HG03196 (cell line): Measurements from ENCODE around the gene ODR4.
"Not testable (repeated sequence)": the region's sequence is repeated elsewhere in the genome, so short reads cannot be mapped to it uniquely, and the experiment has no call there.

Source experiments
- ATAC-seq: cut with Tn5 transposase; IDR thresholded peaks from one replicate; pipeline ENCODE4 v1.9.1; 2021; ENCODE audit not compliant: unreplicated experiment

ODR4 gene

DNA sequence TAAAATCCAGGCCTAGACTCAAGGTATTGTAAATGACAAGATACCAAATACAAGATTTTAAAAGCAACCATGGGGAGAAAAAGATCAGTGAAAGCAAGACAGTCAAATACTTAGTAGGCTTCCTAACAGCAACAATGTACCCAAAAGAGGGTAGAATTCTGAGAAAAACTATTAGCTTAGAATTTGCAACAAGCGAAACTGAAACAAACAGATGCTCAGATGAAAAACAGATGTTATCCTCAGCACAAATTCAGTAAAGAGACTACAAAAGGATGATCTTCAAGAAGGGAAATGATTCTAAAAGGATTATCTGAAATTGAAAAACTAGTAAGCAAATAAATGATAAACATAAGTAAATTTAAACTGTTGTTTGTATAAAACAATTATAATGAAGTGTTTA, 45.3 kb downstream of the ODR4 start:
- ATAC-seq = peak; percentile 85

DNA sequence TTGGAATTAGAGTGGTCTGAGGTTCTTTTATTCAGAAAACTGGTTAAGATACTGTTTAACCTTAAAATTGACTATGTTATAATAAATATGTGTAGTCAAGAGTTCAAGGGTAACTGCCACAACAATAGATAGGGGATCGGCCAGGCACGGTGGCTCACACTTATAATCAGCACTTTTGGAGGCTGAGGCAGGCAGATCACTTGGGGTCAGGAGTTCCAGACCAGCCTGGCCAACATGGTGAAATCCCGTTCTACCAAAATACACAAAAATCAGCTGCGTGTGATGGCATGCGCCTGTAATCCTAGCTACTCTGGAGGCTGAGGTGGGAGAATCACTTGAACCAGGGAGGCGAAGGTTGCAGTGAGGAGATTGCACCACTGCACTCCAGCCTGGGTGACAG, 45.8 kb downstream of the ODR4 start:
- no peak for ATAC-seq

DNA sequence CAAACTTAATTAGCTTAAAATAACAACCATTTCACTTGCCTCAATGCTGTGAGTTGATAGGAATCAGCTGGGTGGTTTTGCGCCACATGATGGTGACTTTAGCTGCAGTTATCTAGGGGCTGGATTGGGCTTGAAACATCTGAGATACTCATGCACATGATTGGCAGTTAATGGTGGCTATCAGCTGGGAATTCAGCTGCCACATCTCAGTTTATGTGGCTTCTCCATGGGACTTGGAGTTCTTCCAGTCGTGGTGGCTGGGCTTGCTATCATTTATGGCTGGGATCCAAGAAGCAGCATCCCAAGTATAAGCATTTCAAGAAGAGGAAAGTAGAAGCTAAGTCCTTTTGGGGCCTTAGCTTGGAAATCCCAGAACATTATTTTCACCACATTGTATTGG, 48.9 kb downstream of the ODR4 start:
- ATAC-seq = no peak

DNA sequence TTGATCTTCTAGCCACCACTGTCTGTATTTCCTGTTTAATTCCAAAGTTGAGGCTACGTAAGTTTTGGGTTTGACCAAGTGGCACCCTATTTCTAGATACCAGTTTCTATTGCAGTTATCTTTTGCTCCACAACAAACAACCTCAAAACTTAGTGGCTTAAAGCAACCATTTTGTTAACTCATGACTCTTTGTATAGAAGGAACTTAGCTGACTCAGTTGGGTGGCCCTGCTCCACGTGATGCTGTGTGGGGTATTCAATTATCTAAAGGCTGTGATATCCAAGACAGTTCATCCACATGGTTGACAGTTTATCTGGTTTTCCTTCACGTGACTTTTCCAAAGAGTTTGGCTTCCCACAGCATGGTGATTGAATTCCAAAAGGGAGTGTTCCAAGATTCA, 50.5 kb downstream of the ODR4 start:
- no peak for ATAC-seq

DNA sequence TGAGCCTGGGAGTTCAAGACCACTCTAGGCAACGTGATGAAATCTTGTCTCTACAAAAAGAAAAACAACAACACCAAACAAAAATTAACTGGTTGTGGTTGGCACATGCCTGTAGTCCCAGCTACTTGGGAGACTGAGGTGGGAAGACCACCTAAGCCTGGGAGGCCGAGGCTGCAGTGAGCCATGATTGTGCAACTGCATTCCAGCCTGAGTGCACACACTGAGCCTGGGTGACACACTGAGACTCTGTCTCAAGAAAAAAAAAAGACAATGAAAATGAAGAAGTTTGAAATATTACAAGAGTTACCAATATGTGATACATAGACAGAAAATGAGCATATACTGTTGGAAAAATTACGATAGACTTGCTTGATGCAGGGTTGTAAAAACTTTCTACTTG, 53.4 kb downstream of the ODR4 start:
- ATAC-seq = no peak

DNA sequence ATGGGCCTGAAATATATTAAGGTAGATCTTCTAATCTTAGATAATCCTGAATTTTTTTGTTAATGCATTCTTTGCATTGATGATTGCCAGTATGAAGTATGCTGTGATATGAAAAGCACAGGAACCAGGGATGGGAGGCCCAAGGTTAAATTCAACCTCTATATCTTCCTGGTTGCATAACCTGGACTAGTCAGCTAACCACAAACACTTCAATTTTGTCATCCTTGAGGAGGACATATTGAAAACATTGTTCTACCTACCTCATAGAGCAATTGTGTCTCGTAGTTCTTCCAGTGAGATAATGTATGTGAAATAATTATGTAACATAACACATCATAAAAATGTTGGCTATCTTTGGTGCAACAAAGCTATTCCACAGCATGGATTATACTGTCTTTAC, 59.7 kb downstream of the ODR4 start:
- no peak for ATAC-seq

DNA sequence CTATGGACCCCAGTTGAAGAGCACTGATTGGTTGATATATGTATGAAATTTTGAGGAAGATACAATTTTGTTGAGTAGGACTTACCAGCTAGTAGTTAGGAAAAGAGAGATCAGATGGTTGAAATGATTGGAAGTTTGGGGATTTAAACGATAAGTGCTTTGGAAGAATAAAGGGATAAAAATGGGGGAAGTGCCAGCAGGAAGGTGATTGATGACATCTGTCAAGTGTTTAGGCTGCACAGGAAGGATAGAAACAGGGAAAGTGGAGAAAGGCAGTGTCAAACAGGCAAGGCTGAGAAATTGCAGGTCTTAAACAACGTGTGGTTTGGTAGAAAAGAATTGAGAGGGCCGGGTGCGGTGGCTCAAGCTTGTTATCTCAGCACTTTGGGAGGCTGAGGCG, 62.9 kb downstream of the ODR4 start:
- ATAC-seq = no peak

DNA sequence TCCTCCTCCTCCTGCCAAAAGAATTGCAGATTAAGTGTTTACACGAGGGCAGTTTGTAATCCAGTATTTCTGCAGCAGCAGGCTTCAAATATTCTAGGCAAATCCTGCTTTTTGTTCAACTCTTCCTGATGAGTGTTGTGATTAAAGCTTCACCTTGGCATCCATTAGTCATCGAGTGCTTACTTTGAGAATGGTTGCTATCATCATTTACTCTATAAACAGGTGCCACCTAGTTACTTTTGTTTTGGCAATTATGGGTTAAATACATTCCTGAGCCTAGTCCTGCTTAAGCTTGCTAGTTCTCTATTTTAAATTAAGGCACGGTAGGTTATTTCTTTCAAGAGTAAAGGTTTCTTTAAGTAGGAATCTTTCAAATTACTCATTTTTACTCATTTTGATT, 64.9 kb downstream of the ODR4 start:
- ATAC-seq = no peak

DNA sequence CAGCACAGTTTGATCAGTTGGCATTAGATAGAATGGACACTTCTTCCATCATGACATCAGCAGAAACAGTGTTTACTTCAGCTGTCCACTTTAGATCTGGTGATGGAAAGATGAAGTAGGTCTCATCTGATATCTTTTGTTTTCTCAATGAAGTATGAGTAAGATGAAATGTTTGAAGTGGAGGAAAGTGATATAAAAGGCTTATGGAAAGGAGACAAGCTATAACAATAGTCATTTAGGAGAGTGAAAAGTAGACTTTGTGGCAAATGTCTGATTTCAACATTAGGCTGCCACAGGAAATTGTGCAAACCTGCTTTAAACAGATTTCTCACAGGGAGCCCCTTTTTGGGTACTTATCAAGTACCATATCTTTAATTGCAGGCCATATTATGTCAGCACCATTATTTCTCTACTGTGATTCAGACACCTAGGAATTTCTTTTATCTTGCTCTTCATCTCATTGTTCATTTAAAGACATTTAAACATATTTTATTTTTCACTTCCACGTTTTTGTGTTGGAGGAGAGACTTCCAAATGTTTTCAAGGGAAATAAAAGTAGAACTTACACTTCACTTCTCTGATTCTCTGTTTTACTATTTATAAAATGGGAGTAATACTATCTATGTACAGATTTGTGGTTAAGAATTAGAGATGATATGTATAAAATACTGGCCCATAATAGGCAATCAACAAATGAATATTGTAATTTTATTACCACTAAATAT, 67.2 kb downstream of the ODR4 start:
- ATAC-seq = no peak

DNA sequence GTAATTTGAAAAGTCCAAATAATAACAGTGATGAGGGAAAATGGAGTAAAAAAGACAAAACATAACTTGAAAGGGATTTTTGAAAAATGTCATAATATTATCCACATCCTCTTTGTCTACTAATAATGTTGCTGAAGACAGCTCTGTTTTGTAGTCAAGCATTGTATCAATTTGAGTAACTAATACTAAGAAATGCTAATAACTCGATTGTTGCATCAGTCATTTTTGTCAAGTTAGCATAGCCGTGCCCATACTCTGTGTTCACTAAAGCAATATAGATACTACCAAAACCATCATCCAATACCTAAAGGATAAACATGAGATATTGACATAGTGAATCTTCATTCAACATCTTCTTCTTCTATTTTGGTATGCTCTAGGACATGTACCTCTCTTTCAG, 68.0 kb downstream of the ODR4 start:
- ATAC-seq = no peak

DNA sequence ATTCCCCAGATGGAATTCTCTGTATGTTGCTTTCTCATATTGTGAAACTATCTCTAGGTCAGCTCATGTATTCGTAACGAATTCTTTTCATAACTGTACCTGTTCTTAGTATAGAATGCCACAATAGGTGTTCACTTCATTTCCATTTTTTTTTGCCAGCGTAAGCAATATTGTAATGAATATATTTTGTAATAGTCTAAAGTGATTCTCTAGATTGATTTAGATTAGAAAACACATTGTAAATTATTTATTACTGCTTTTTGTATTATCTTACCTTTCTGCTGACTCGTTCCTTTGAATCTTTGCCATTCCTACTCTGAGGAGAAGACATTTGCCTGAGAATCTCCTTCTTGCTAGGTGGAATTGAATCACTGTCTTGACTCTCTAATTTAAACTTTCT, 70.5 kb downstream of the ODR4 start:
- no peak for ATAC-seq

DNA sequence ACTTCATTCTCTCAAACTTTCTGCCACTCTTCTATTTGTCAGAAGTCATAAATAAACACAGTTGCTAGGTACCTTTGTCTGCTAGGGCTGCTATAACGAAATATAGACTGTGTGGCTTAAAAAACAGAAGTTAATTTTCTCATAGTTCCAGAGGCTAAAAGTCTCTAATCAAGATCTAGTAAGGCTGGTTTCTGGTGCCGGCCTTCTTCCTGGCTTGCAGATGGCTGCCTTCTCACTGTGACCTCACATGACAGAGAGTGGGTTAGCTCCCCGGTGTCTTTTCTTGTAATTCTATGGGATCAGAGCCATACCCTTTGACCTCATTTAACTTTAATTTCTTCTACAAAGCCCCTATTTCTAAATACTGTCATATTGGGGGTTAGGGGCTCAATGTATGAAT, 79.3 kb downstream of the ODR4 start:
- ATAC-seq = no peak

DNA sequence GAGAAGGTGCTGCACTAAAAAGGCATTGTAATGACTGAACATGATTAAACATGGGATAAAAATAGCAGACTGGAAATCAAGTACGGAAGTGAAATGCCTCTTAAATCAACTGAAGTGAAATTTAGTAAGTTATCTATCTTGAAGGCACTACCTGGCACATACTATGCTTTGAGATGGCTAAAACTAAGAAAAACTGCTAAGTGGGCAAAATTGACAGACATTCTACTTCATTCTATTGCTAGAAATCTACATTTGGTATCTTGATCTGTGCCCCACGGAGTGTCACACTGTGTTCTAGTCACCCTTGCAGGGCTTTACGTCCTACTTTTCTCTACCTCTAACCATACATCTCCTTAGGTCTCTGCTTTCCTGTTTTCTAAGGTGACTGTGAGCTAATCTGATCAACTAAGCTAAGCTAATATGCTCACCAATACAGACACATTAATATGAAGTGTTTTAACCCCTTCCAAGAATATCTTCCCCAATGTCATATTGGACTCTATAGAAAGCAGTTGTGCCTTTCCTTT, 81.2 kb downstream of the ODR4 start:
- ATAC-seq = no peak

DNA sequence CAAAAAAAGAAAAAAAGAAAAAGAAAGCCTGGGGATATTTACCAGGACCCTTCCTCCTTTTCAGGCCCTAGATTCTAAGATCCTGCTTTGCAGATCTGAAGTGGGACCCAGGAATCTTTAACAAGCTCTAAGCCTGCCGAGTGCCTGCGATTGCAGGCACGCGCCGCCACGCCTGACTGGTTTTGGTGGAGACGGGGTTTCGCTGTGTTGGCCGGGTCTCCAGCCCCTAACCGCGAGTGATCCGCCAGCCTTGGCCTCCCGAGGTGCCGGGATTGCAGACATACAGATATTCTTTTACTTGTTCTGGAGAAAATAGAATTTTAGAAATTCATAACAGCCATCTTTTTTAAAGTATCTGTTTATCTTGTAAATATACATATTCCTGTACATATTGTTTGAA, 83.5 kb downstream of the ODR4 start:
- ATAC-seq = not testable (repeated sequence)

DNA sequence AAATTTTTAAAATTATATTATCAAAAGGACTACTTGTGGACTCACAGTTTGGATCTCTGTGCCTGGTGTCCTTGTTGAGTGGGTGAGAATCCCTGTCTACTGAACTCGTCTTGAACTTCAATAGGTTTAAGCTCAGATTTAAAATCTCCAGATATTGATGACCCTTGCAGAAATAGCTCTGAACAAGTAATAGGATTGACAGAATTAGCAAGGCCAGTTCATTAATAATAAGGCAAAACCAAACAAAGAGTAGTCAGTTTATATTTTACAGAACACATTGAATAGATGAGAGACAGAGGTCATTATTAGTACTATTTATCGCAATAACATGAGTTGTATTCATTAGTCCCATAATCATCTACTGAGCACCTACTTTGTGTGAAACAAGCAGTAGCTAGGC, 85.4 kb downstream of the ODR4 start, which contains the start of gene PDC:
TSS of gene PDC (minus strand) at position 101 of the 400 bp plus-strand sequence. CDS start 11,655 bp downstream, outside the sequence.
- no peak for ATAC-seq

DNA sequence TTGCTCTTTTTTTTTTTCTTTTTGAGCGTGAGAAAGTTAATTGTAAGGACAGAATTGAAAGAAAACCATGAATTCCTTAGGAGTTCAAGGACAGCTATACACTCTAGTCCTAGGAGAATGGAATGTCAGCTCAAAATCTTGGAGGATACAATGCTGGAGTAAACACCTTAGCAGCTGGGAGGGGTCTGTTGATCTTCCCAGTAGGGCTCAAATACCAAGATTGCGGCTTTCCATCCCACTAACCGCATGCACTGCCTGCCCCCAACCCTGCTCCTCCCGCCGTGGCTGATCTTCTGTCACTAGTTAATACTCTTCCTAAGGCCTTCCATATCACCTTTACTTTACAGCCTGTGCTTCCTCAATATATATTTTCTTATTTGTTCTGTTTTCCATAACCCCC, 87.9 kb downstream of the ODR4 start:
- no peak for ATAC-seq

DNA sequence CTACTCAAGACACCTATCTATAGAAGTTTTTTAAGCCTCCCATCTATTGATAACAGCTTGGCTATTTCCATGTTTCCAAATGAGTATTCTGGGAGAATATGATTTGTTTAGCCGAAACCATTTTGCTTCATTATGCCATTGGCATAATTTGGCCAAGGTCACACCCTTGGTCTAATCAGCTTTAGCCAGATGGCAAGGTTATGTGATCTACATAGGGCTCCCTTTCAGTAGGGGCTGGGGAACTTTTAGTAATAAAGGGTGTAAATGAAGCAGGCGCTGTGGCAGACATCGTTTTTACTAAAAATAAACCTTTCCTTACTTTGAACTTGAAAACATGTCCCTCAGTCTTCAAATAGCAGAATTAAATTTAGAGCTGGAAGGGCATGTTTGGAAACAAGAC, 88.3 kb downstream of the ODR4 start:
- ATAC-seq = no peak

DNA sequence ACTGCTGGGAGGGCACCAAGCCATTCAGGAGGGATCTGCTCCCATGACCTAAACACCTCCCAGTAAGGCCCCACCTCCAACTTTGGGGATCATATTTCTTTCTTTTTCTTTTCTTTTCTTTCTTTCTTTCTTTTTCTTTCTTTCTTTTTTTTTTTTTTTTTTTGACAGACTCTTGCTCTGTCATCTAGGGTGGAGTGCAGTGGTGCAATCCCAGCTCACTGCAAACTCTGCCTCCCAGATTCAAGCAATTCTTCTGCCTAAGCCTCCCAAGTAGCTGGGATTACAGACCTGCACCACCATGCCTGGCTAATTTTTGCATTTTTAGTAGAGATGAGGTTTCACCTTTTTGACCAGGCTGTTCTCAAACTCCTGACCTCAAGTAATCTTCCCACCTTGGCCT, 89.9 kb downstream of the ODR4 start:
- ATAC-seq = not testable (repeated sequence)

DNA sequence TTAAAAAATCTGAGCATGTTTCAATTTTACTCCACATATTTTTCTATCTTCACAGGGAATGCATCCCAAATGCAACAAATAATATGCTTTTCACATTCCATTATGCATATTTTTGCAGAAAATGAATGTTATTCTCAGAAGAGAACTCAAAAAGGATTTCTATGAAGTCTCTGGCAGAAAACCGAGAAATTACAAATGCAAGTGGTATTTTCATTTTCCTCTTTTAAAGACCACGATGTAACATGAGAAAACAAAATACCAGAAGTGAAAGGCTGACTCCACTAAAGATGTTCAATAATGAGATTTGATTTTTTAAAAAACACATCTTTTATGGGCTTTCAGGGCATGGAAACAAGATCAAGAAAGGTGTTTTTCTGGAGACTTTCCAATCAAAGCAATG, 90.3 kb downstream of the ODR4 start:
- ATAC-seq = no peak
